Body of pancreas (tissue), 4 donors: ENCODE results near the gene WDFY3. TPM values are rescaled to one million over a fixed set of nuclear protein-coding genes. Genes with fewer than 3 reads are reported as not detected.

Experiments used
- ATAC-seq: fragments of 150-250 bp; one replicate; pipeline ENCODE4 v1.9.1; 2016
- DNase-seq, 4 donors: peaks; one replicate each; pipeline ENCODE4 v3.0.0-alpha.2; 2019
- H3K27ac ChIP-seq, 4 donors: fragments of 200-600 bp; sonication (generic); 1 replicate in 3 of 4; 2 replicates in 1 of 4; pipeline versions ENCODE4 v1.5.1 to v1.6.1; 2016 to 2019; ENCODE audit warnings: mild to moderate bottlenecking in 1 of 4, mixed read lengths in 1 of 4, moderate library complexity in 1 of 4
- H3K27me3 ChIP-seq, 2 donors: fragments of 200-600 bp; sonication (generic); one replicate each; pipeline ENCODE4 v1.6.0; 2016; ENCODE audit warnings: mild to moderate bottlenecking in 1 of 2
- H3K36me3 ChIP-seq, 2 donors: fragments of 200-600 bp; sonication (generic); replicated peaks in 1 of 2; 2 replicates each; pipeline ENCODE4 v1.5.1; 2016; ENCODE audit warnings: low read depth in 2 of 2; ENCODE audit not compliant: insufficient read depth in 1 of 2
- H3K4me1 ChIP-seq: fragments of 200-600 bp; sonication (generic); one replicate; pipeline ENCODE4 v1.6.0; 2016
- H3K4me3 ChIP-seq, 2 donors: fragments of 200-600 bp; sonication (generic); 1 replicate in 1 of 2; 2 replicates in 1 of 2; pipeline ENCODE4 v1.5.1; 2016 to 2019
- H3K9me3 ChIP-seq, 3 donors: fragments of 200-600 bp; sonication (generic); 1 replicate in 2 of 3; 2 replicates in 1 of 3; pipeline ENCODE4 v1.5.1; 2016
- CTCF ChIP-seq, 7 experiments: fragments of 450-650 bp in 4 of 7; fragments of 200-600 bp in 3 of 7; sonication (generic) in 3 of 7; IDR thresholded peaks; one replicate each; pipeline ENCODE4 v1.5.1; 2016 to 2019; ENCODE audit warnings: antibody characterized with exemption in 7 of 7
- POLR2A ChIP-seq, 3 donors: fragments of 450-650 bp; IDR thresholded peaks; one replicate each; pipeline ENCODE4 v1.6.1; 2016; ENCODE audit warnings: antibody characterized with exemption in 3 of 3, mild to moderate bottlenecking in 2 of 3
- WGBS, 2 donors: methylation state at CpG; one replicate each; pipeline ENCODE4 v1.1.5; 2017; 5-methylcytosine and 5-hydroxymethylcytosine counted together
- intact Hi-C: fragments of 100-400 bp; cut with DNase I; formaldehyde crosslinking; loops from one replicate; pipeline ENCODE4 v1.15.1; 2023
- total RNA-seq, 2 donors: library from RNA; depleted of rRNA; stranded (reverse); fragments of >200 nt; gene quantifications; one replicate each; pipeline ENCODE4 v1.1.0, GENCODE V29; 2016

Gene WDFY3
- total RNA-seq: 10 to 100 TPM; 36.1 to 55.0 TPM

GRCh38 chr4:84966382-84967242 is at the start of gene WDFY3:
Gene WDFY3 (minus strand): TSS chr4:84966690. CDS start chr4:84860591, 106,099 bp downstream.
- TF ChIP-seq POLR2A (IDR thresholded peaks at IDR 0.05) (peak; percentile 59 to 91 (median 90)), CTCF (IDR thresholded peaks at IDR 0.05) (peak in 2 of 7 experiments; percentile 7 to 25)
- Histone ChIP-seq H3K27ac (peak within 1 kb of the TSS; percentile 79 to 95 (median 90)), H3K4me3 (peak within 1 kb of the TSS; percentile 59 to 91), H3K36me3 (no peaks in the 10 kb centered on the region), H3K9me3 (no peaks in the 10 kb centered on the region), H3K4me1 (peaks cover 19% of the 10 kb centered on the region), H3K27me3 (no peaks in the 10 kb centered on the region)
- intact Hi-C loops: no loop called here
- WGBS, 2 donors: 0 to 1% methylated on average over 40 to 43 of the region's 58 CpGs
- DNase-seq (peak; percentile 78 to 89 (median 81)), ATAC-seq (peak; percentile 91)

- H3K36me3 ChIP-seq: no peaks in the 10 kb centered on the region
- ATAC-seq (no peak), DNase-seq (no peak)
- H3K9me3 ChIP-seq: no peaks in the 10 kb centered on the region
- TF ChIP-seq CTCF (IDR thresholded peaks at IDR 0.05): no peak
- no peak for TF ChIP-seq POLR2A (IDR thresholded peaks at IDR 0.05)
- H3K27ac ChIP-seq: no peak overlapping the region
- intact Hi-C loops: no loop called here
- H3K4me1 ChIP-seq: no peaks in the 10 kb centered on the region
- no peak overlapping the region for H3K4me3 ChIP-seq
- 97 to 98% methylated on average over 2 of the region's 2 CpGs for WGBS, 2 donors
- H3K27me3 ChIP-seq: no peaks in the 10 kb centered on the region
Measured at GRCh38 chr4:85005865-85006377, 39.4 kb upstream of the WDFY3 start.

- TF ChIP-seq CTCF (IDR thresholded peaks at IDR 0.05): no peak
- no peak for TF ChIP-seq POLR2A (IDR thresholded peaks at IDR 0.05)
- Histone ChIP-seq H3K36me3 (no peaks in the 10 kb centered on the region), H3K27ac (no peak overlapping the region), H3K27me3 (no peaks in the 10 kb centered on the region), H3K4me3 (no peak overlapping the region), H3K9me3 (no peaks in the 10 kb centered on the region), H3K4me1 (no peaks in the 10 kb centered on the region)
- 77 to 81% methylated on average over 3 of the region's 3 CpGs for WGBS, 2 donors
- intact Hi-C loops: no loop called here
- no peak for ATAC-seq
- DNase-seq: no peak
Measured at GRCh38 chr4:85000343-85000742, 33.9 kb upstream of the WDFY3 start.

- no peaks in the 10 kb centered on the region for H3K4me1 ChIP-seq
- TF ChIP-seq POLR2A (IDR thresholded peaks at IDR 0.05) (no peak), CTCF (IDR thresholded peaks at IDR 0.05) (no peak)
- no peak for ATAC-seq
- 80 to 94% methylated on average over 3 of the region's 3 CpGs for WGBS, 2 donors
- no peak overlapping the region for H3K27ac ChIP-seq
- no peaks in the 10 kb centered on the region for H3K27me3 ChIP-seq
- no peak for DNase-seq
- no peaks in the 10 kb centered on the region for H3K9me3 ChIP-seq
- H3K36me3 ChIP-seq: no peaks in the 10 kb centered on the region
- H3K4me3 ChIP-seq: no peak overlapping the region
- intact Hi-C loops: no loop called here
Measured at GRCh38 chr4:84995386-84995785, 28.9 kb upstream of the WDFY3 start.
